Testis (tissue), 3 donors: ENCODE results near the gene DLGAP5. TPM values are rescaled to one million over a fixed set of nuclear protein-coding genes. Genes with fewer than 3 reads are reported as not detected.
A peak's percentile ranks its signal among the peaks of the same experiment; 100 is the strongest.

ENCODE experiments used
- DNase-seq: peaks from one replicate; pipeline ENCODE4 v3.0.0-alpha.2; 2019
- H3K27ac ChIP-seq, 2 donors: fragments of 200-600 bp; sonication (generic); one replicate each; pipeline ENCODE4 v1.5.1; 2019
- H3K27me3 ChIP-seq: fragments of 200-600 bp; sonication (generic); one replicate; pipeline ENCODE4 v1.5.1; 2019
- H3K36me3 ChIP-seq: fragments of 200-600 bp; sonication (generic); one replicate; pipeline ENCODE4 v1.5.1; 2017; ENCODE audit warnings: low read depth; ENCODE audit errors: missing control alignments
- H3K4me1 ChIP-seq: fragments of 200-600 bp; sonication (generic); one replicate; pipeline ENCODE4 v1.5.1; 2019
- H3K4me3 ChIP-seq, 2 donors: fragments of 200-600 bp; sonication (generic); one replicate each; pipeline ENCODE4 v1.5.1; 2017 to 2019
- H3K9me3 ChIP-seq: fragments of 200-600 bp; sonication (generic); one replicate; pipeline ENCODE4 v1.5.1; 2017
- POLR2A ChIP-seq: fragments of 450-650 bp; IDR thresholded peaks from one replicate; pipeline ENCODE4 v1.6.1; 2017; ENCODE audit warnings: antibody characterized with exemption, mild to moderate bottlenecking, moderate library complexity
- WGBS, 2 donors: methylation state at CpG; one replicate each; pipeline ENCODE4 v1.1.5; 2018; 5-methylcytosine and 5-hydroxymethylcytosine counted together
- intact Hi-C: fragments of 100-400 bp; cut with DNase I; formaldehyde crosslinking; loops from one replicate; pipeline ENCODE4 v1.15.1; 2023; ENCODE audit warnings: low total_unique reads
- polyA plus RNA-seq: library from polyadenylated mRNA; stranded (reverse); fragments of 350-450 nt; fragmentation: Illumina TruSeq; extraction: RNeasy Lipid Tissue Mini Kit (QIAGEN cat#74804); gene quantifications from one replicate; pipeline ENCODE4 v1.2.3, GENCODE V29; 2014; ENCODE audit warnings: low read depth, low replicate concordance; ENCODE audit not compliant: insufficient read depth
- total RNA-seq, 2 donors: library from RNA; depleted of rRNA; stranded (reverse); fragments of >200 nt; gene quantifications; one replicate each; pipeline ENCODE4 v1.2.3, GENCODE V29; 2016
- TF ChIP-seq, protein P1 (sequence below), 3 experiments: fragments of 450-650 bp in 2 of 3; fragments of 200-600 bp in 1 of 3; sonication (generic) in 1 of 3; IDR thresholded peaks; one replicate each; pipeline ENCODE4 v1.5.1; 2016 to 2019; ENCODE audit warnings: antibody characterized with exemption in 3 of 3, mild to moderate bottlenecking in 2 of 3, moderate library complexity in 1 of 3

The DLGAP5 gene
- total and polyA plus RNA-seq, 3 donors from 2014 or later = 11.2 to 17.2 (median 15.2) TPM

DNA sequence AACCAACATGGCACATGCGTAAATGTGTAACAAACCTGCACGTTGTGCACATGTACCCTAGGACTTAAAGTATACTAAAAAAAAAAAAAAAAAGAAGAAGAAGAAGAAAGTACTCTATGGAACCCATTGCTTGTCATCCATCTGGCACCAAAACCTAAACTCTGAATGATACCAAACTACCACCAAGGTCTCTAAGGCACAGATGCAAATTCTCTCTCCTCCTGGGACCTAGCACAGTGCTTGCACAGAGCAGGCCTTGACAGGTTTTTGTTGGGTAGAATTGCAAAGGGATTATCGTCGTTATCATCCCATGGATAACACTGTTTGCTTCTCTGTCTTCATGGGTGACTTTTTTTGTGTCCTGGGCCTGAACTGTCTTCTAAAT lies 75.5 kb downstream of the DLGAP5 start:
- H3K27me3 ChIP-seq = no peaks in the 10 kb centered on the region
- no peak for DNase-seq
- 65 to 76% methylated on average over 4 of the region's 4 CpGs for WGBS, 2 donors
- H3K4me1 ChIP-seq = peaks cover 52% of the 10 kb centered on the region
- TF ChIP-seq POLR2A = no peak
- TF ChIP-seq, protein P1, sequence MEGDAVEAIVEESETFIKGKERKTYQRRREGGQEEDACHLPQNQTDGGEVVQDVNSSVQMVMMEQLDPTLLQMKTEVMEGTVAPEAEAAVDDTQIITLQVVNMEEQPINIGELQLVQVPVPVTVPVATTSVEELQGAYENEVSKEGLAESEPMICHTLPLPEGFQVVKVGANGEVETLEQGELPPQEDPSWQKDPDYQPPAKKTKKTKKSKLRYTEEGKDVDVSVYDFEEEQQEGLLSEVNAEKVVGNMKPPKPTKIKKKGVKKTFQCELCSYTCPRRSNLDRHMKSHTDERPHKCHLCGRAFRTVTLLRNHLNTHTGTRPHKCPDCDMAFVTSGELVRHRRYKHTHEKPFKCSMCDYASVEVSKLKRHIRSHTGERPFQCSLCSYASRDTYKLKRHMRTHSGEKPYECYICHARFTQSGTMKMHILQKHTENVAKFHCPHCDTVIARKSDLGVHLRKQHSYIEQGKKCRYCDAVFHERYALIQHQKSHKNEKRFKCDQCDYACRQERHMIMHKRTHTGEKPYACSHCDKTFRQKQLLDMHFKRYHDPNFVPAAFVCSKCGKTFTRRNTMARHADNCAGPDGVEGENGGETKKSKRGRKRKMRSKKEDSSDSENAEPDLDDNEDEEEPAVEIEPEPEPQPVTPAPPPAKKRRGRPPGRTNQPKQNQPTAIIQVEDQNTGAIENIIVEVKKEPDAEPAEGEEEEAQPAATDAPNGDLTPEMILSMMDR (IDR thresholded peaks at IDR 0.05) = no peak
- no peaks in the 10 kb centered on the region for H3K36me3 ChIP-seq
- H3K27ac ChIP-seq = peak overlapping the region; percentile 0 to 91
- intact Hi-C loops = no loop called here
- no peak overlapping the region for H3K4me3 ChIP-seq
- H3K9me3 ChIP-seq = no peaks in the 10 kb centered on the region

DNA sequence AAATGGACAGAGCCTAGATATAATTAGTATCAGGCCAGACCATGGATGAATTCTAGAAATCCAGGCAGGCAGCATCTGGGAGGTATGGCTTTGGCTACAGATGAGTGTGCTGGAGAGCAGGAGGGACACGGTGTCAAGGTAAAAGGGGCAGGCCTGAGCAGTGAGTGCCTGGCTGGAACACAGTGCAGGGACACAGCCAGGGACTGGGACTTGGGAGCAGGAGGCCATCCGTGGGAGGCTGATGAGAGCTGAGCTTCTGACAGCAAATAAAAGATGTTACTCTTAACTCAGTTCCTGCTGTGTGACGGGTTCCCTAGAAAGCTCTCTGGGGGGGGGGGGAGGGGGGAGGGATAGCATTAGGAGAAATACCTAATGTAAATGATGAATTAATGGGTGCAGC lies 75.9 kb downstream of the DLGAP5 start:
- Histone ChIP-seq H3K27me3 (no peaks in the 10 kb centered on the region), H3K4me3 (no peak overlapping the region), H3K36me3 (no peaks in the 10 kb centered on the region), H3K27ac (no peak overlapping the region), H3K9me3 (no peaks in the 10 kb centered on the region), H3K4me1 (peaks cover 48% of the 10 kb centered on the region)
- 21 to 31% methylated on average over 3 of the region's 3 CpGs for WGBS, 2 donors
- DNase-seq = peak; percentile 71
- TF ChIP-seq, protein P1 (IDR thresholded peaks at IDR 0.05) = no peak
- no peak for TF ChIP-seq POLR2A
- intact Hi-C loops = no loop called here

DNA sequence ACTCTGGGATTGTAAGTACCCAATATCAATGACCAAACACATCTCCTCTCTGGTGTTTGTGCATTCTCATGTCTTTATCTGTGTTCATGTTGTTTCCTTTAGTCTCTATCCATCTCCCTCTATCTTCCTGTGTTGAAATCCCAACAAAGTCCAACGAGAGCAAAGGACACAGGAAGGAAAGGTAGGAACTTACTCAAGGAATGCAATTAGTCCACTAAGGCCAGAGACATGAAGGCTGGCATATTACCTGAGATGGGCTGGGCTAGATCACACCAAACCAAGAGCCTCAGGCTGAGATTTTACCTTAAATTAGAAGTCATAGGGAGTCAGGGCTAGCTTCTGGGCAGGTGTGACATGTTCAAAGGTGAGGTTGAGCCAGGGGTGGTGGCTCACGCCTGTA lies 76.7 kb downstream of the DLGAP5 start:
- Histone ChIP-seq H3K36me3 (no peaks in the 10 kb centered on the region), H3K27me3 (no peaks in the 10 kb centered on the region), H3K9me3 (no peaks in the 10 kb centered on the region), H3K4me1 (peaks cover 42% of the 10 kb centered on the region), H3K4me3 (no peak overlapping the region), H3K27ac (no peak overlapping the region)
- intact Hi-C loops = no loop called here
- DNase-seq = no peak
- TF ChIP-seq, protein P1 (IDR thresholded peaks at IDR 0.05) = no peak
- no peak for TF ChIP-seq POLR2A
- 83 to 89% methylated on average over 2 of the region's 2 CpGs for WGBS, 2 donors

DNA sequence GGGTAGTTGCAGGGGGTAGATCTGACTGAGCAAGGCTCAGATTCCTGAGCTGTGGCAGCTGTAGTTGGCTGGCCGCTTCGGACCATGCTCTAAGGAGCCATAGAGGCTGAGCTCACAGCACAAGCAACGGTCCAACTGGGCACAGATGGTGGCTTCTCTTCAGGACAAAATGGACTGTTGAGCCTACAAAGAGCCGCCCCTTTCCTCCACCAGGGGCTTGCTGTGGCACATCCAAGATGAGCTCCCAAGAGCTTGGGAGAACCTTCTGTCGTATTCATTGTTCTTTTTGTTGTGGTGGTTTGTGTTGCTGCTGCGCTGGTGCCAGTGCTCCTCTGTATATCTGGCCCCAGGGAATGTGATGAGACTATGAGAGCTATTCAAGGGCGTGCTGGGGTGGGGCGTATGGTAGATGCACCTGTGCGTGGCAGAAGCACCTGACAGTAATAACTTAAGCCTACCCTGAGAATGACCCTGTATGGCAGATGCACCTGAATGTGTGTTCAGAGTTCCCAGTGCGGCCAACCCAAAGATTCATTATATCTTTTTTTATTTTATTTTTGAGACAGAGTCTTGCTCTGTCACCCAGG lies 80.2 kb downstream of the DLGAP5 start:
- intact Hi-C loops = no loop called here
- H3K27ac ChIP-seq = no peak overlapping the region
- WGBS, 2 donors = 97% methylated on average over 8 to 10 of the region's 10 CpGs
- peaks cover 29% of the 10 kb centered on the region for H3K4me1 ChIP-seq
- no peak for DNase-seq
- H3K9me3 ChIP-seq = no peaks in the 10 kb centered on the region
- TF ChIP-seq, protein P1 (IDR thresholded peaks at IDR 0.05) = no peak
- TF ChIP-seq POLR2A = no peak
- no peak overlapping the region for H3K4me3 ChIP-seq
- no peaks in the 10 kb centered on the region for H3K27me3 ChIP-seq
- H3K36me3 ChIP-seq = no peaks in the 10 kb centered on the region

DNA sequence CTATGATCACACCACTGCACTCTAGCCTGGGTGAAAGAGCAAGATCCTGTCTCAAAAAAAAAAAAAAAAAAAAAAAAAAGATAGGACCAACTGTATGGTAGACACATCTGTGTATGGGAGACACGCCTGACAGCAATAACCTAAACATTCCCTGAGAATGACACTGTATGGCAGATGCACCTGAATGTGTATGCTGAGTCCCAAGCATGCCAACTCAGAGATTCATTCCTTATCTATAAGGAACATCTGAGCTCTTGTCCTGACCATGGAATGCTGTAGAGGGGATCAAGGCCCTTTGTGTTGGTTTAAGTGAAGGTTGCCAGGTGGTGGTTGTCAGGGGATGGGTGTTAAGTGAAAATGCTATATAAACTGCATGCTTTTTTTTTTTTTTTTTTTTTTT lies 81.5 kb downstream of the DLGAP5 start:
- H3K4me3 ChIP-seq = no peak overlapping the region
- peaks cover 21% of the 10 kb centered on the region for H3K4me1 ChIP-seq
- no peak for DNase-seq
- H3K27ac ChIP-seq = no peak overlapping the region
- H3K9me3 ChIP-seq = no peaks in the 10 kb centered on the region
- WGBS, 2 donors = 93 to 100% methylated on average over 1 of the region's 1 CpG
- TF ChIP-seq, protein P1 (IDR thresholded peaks at IDR 0.05) = no peak
- no peak for TF ChIP-seq POLR2A
- no peaks in the 10 kb centered on the region for H3K36me3 ChIP-seq
- H3K27me3 ChIP-seq = no peaks in the 10 kb centered on the region
- intact Hi-C loops = no loop called here
